ENCODE results near the gene ARID1A. TPM values are rescaled to one million over a fixed set of nuclear protein-coding genes. Genes with fewer than 3 reads are reported as not detected.
"Not testable (repeated sequence)": the region's sequence is repeated elsewhere in the genome, so short reads cannot be mapped to it uniquely, and the experiment has no call there.

The ARID1A gene
- total RNA-seq, 1 experiment from 2014 or later, result 45.5 TPM

DNA sequence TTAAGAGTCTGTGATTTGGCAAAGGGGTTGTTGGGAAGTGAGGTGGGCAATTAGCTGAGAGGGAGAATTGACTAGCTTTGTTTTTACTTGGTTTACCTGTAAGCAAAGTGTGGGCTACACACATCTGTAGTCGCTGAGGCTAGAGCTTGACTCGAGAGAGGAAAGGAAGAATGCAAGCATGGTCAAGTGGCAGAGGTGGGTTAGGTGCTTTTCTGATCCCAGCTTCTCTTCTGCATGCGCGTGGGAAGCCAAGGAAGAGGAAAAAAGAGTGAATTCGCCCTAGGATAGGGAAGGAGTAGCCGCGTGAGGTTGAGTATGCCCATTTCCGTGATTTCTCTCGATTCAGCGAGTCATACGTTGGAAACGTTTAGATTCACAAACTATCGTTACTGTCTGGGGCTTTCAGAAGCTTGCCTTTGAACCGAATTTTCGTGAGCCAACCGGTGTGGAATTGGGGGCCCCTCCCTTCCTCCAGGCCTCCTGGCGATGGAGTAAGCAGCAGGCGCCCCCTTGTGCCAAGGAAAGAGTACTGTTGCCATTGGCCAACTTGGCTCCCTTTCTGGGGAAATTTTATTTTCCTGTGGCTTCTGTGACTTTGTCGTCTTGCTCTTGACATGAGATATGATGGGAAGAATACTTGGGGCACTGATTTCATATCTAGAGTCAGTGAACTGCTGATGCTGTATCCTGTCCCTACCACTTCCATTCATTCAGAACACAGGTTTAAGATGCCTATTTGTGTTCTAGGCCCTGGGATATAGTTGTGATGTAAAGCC, 93.2 kb downstream of the ARID1A start:
- Histone ChIP-seq H3K27me3 (ENCODE audit: control insufficient read depth, insufficient read depth, low read length) (no peaks in the 10 kb centered on the region), H3K4me3 (ENCODE audit: insufficient read depth, low read depth, low read length) (peak overlapping the region; percentile 81), H3K36me3 (replicated peaks; ENCODE audit: control insufficient read depth, insufficient read depth, low read length) (peaks cover 2% of the 10 kb centered on the region)
- DNase-seq, result peak; percentile 92

DNA sequence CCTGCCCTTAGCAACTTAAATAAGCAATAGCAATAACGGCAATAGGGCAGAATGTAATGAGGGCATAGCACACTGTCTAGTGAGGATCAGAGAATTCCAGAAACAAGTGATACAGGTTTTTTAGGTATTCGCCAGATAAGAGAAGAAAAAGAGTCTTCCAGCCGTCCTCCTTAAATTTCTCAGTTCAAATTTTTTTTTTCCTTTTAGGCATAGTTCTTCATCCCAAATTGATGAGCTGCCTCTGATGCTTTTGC, 93.7 kb downstream of the ARID1A start:
- DNase-seq, result no peak
- no peak overlapping the region for H3K4me3 ChIP-seq (ENCODE audit: insufficient read depth, low read depth, low read length)
- no peaks in the 10 kb centered on the region for H3K27me3 ChIP-seq (ENCODE audit: control insufficient read depth, insufficient read depth, low read length)
- H3K36me3 ChIP-seq (replicated peaks; ENCODE audit: control insufficient read depth, insufficient read depth, low read length), result peaks cover 5% of the 10 kb centered on the region

DNA sequence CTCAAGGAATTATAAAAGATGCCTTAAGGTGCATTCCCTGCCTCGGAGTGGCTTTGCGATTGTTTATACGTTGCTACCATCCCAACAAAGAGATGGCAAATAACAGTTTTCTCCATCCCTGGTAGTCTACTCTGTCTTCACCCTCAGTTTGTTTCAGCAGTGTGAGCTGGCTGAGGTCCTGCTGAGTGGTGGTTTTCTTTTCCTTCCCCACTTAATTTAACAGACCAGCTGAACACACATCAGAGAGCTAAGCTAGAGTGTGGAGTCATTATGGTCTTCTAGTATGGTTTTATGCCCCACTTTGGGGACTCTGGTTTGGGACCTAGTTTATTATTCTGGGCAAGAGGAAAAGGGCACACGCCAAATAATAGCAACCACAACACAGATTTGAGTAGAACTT, 94.1 kb downstream of the ARID1A start:
- H3K36me3 ChIP-seq (replicated peaks; ENCODE audit: control insufficient read depth, insufficient read depth, low read length), result peaks cover 5% of the 10 kb centered on the region
- no peak for DNase-seq
- no peak overlapping the region for H3K4me3 ChIP-seq (ENCODE audit: insufficient read depth, low read depth, low read length)
- H3K27me3 ChIP-seq (ENCODE audit: control insufficient read depth, insufficient read depth, low read length), result no peaks in the 10 kb centered on the region

DNA sequence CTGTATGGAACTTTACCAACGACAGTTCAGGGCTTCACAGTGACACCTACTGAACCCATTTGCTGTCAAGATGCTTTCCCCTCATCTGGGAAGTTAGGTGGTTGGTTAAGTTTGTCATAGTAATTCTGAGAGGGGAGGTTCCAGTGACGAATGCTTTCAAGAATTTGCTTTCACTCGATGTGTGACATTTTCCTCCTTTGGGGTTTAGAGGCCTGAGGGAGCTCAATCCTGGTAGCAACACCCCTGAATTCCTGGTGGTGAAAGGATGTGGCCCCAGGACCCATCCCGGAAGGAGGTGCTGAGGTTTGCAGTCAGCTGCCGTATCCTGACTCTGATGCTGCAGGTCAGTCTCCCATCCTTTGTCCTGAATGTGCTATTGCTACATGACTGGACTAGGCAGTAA, 94.7 kb downstream of the ARID1A start:
- no peak overlapping the region for H3K4me3 ChIP-seq (ENCODE audit: insufficient read depth, low read depth, low read length)
- no peaks in the 10 kb centered on the region for H3K27me3 ChIP-seq (ENCODE audit: control insufficient read depth, insufficient read depth, low read length)
- H3K36me3 ChIP-seq (replicated peaks; ENCODE audit: control insufficient read depth, insufficient read depth, low read length), result peaks cover 5% of the 10 kb centered on the region
- no peak for DNase-seq

DNA sequence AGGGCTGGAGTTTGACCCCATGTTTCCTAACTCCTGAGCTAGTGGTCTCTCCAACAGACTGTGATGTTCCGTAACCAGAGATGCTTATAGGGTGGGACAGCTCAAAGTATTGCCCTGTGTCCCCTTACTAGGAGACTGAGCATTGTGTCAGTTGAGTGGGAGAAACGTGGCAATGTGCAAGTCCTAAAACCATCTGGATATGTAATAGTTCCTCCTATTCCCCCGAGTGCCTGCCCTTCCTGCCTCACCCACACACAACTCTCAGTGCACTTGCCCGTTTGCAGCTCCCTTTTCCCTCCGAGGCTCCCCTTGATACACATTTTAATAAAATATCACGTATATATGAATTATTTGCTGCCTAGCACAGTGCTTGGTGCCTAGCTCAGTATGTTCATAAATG, 95.3 kb downstream of the ARID1A start:
- Histone ChIP-seq H3K27me3 (ENCODE audit: control insufficient read depth, insufficient read depth, low read length) (no peaks in the 10 kb centered on the region), H3K4me3 (ENCODE audit: insufficient read depth, low read depth, low read length) (no peak overlapping the region), H3K36me3 (replicated peaks; ENCODE audit: control insufficient read depth, insufficient read depth, low read length) (peaks cover 5% of the 10 kb centered on the region)
- DNase-seq, result no peak

DNA sequence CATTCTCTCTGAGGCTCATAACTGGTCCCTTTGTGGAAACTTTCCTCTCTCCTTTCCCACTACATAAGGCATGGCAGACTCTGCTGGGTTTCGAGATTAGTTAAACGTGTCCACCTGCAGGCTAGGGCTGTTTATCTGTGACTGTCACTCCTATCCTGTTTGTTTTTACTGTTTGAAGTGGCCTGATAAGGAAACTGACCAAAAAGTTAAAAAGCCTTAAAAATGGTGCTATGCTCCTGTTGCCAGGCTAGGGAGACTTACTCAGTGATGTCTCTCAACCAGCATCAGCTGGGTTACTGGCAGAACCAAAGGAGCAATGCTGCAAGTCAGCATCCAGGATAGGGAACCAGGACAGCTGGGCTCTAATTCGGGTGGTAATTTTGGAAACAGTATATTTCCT, 95.8 kb downstream of the ARID1A start:
- no peak for DNase-seq
- H3K4me3 ChIP-seq (ENCODE audit: insufficient read depth, low read depth, low read length), result no peak overlapping the region

DNA sequence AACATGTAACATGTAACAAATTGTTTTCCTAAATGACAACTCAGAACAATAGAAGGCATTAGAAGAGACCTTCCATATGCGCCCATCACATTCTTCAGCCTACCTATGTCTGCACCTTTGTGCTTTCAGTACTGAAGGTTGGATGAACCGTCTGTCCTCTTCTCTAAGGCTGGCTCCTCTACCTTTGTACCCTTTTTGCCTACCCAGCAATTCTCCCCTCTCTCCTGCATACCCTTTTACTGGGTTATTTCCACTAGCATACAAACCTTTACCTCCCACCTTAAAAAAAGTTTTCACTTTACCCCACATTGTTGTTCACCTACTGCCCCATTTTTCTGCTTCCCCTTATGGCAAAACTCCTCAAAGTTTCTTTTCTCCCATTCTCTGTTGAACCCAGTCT, 97.1 kb downstream of the ARID1A start:
- no peak for DNase-seq
- peaks cover 5% of the 10 kb centered on the region for H3K36me3 ChIP-seq (replicated peaks; ENCODE audit: control insufficient read depth, insufficient read depth, low read length)
- H3K27me3 ChIP-seq (ENCODE audit: control insufficient read depth, insufficient read depth, low read length), result no peaks in the 10 kb centered on the region
- H3K4me3 ChIP-seq (ENCODE audit: insufficient read depth, low read depth, low read length), result no peak overlapping the region

More for the DNA sequence above, 95.8 kb downstream of the ARID1A start:
- Histone ChIP-seq H3K27me3 (ENCODE audit: control insufficient read depth, insufficient read depth, low read length) (no peaks in the 10 kb centered on the region), H3K36me3 (replicated peaks; ENCODE audit: control insufficient read depth, insufficient read depth, low read length) (peaks cover 5% of the 10 kb centered on the region)

DNA sequence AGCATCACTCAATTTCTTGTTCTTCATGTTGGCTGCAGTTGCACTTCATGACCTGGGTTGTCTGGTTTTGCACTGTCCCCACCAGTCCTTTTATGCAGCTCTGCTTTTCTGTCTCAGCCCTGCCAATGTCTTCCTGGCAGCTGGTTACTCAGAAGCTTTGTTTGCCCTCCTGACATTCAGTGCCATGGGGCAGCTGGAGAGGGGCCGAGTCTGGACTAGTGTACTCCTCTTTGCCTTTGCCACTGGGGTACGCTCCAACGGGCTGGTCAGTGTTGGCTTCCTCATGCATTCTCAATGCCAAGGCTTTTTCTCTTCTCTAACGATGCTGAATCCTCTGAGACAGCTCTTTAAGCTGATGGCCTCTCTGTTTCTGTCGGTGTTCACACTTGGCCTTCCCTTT, 98.6 kb downstream of the ARID1A start:
- Histone ChIP-seq H3K36me3 (replicated peaks; ENCODE audit: control insufficient read depth, insufficient read depth, low read length) (peaks cover 5% of the 10 kb centered on the region), H3K27me3 (ENCODE audit: control insufficient read depth, insufficient read depth, low read length) (no peaks in the 10 kb centered on the region), H3K4me3 (ENCODE audit: insufficient read depth, low read depth, low read length) (no peak overlapping the region)
- no peak for DNase-seq

DNA sequence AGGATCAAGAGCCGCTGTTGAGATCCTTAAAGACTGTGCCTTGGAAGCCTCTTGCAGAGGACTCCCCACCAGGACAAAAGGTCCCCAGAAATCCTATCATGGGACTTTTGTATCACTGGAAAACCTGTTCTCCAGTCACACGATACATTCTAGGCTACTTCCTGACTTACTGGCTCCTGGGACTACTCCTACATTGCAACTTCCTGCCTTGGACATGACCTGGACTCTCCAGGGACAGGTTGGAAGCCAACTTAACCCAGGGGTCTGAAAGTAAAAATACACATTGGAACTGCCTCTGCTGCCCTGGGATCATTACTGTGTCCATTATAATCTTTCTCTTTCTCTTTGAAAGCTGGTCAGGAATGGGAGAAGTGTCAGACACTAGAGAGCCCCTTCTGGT, 101.8 kb downstream of the ARID1A start:
- Histone ChIP-seq H3K36me3 (replicated peaks; ENCODE audit: control insufficient read depth, insufficient read depth, low read length) (peaks cover 4% of the 10 kb centered on the region), H3K4me3 (ENCODE audit: insufficient read depth, low read depth, low read length) (no peak overlapping the region), H3K27me3 (ENCODE audit: control insufficient read depth, insufficient read depth, low read length) (no peaks in the 10 kb centered on the region)
- no peak for DNase-seq

DNA sequence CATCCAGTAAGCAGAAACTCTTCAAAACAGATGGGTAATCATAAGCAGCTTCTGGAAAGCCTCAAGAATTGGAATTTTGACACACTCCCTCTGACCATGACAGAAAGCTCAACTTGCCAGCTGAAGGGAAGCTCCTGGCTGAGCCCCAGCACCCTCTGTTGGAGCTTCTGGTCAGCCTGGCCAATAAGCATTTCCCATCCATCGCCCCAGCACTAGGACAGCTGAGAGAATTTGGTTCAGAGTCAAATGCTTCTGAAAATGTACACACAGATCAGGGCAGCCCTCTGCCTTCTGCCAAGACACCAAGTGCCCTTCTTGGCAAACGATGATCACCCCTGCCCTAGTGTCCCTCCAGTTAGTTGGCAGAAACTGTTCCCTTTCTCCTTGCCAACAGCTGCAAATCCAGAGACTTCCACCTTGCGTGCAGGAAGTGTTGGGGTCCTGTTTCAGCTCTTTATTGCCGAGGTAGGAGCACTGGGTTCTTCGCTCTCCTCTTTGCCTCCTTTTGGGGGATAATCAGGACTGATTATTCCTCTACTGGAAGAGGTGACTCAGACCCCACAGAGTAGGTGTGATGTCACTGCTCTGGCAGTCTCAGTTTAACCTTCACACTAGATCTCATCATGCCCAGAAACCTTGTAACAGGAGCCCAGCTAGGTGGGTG, 103.8 kb downstream of the ARID1A start:
- H3K36me3 ChIP-seq (replicated peaks; ENCODE audit: control insufficient read depth, insufficient read depth, low read length), result no peaks in the 10 kb centered on the region
- H3K27me3 ChIP-seq (ENCODE audit: control insufficient read depth, insufficient read depth, low read length), result no peaks in the 10 kb centered on the region
- DNase-seq, result no peak
- H3K4me3 ChIP-seq (ENCODE audit: insufficient read depth, low read depth, low read length), result no peak overlapping the region

DNA sequence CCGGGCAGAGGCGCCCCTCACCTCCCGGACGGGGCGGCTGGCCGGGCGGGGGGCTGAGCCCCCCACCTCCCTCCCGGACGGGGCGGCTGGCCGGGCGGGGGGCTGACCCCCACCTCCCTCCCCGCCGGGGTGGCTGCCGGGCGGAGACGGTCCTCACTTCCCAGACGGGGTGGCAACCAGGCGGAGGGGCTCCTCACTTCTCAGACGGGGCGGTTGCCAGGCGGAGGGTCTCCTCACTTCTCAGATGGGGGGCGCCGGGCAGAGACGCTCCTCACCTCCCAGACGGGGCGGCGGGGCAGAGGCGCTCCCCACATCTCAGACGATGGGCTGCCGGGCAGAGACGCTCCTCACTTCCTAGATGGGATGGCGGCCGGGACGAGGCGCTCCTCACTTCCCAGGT, 108.1 kb downstream of the ARID1A start:
- not testable (repeated sequence) for H3K27me3 ChIP-seq (ENCODE audit: control insufficient read depth, insufficient read depth, low read length); H3K36me3 ChIP-seq (replicated peaks; ENCODE audit: control insufficient read depth, insufficient read depth, low read length); H3K4me3 ChIP-seq (ENCODE audit: insufficient read depth, low read depth, low read length); DNase-seq

DNA sequence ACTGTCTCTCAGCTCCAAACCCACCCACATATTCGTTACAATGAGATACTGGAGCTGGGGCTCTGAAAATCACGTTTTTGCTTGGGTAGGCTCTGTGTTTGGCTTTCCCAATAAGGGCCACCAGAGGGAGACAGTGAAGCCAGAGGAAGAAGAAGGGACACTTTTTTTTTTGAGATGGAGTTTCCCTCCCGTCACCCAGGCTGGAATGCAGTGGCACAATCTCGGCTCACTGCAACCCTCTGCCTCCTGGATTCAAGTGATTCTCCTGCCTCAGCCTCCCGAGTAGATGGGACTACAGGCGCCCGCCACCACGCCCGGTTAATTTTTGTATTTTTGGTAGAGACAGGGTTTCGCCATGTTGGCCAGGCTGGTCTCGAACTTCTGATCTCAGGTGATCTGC, 114.3 kb downstream of the ARID1A start:
- not testable (repeated sequence) for H3K4me3 ChIP-seq (ENCODE audit: insufficient read depth, low read depth, low read length); H3K36me3 ChIP-seq (replicated peaks; ENCODE audit: control insufficient read depth, insufficient read depth, low read length); H3K27me3 ChIP-seq (ENCODE audit: control insufficient read depth, insufficient read depth, low read length)
- peak; percentile 85 for DNase-seq

DNA sequence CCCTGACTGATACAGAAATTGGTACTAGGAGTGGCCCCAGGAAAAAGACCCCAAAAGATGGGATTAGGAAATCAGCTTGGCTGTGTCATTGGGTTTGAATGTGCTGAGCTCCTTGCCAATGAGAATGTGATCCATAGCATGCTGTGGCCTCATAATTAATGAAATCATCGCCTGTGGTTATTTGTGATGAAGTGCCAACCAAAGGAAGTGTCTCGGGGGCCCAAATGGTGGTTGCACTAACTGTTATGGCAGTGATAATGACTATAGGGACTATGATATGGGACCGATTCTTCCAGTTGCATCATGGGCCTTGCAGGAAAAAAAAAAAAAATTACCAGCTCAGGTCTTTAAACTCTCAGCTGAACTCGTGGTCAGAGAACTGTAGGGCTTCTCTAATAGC, 115.2 kb downstream of the ARID1A start:
- no peak for DNase-seq
- H3K4me3 ChIP-seq (ENCODE audit: insufficient read depth, low read depth, low read length), result no peak overlapping the region
- no peaks in the 10 kb centered on the region for H3K27me3 ChIP-seq (ENCODE audit: control insufficient read depth, insufficient read depth, low read length)
- H3K36me3 ChIP-seq (replicated peaks; ENCODE audit: control insufficient read depth, insufficient read depth, low read length), result no peaks in the 10 kb centered on the region

DNA sequence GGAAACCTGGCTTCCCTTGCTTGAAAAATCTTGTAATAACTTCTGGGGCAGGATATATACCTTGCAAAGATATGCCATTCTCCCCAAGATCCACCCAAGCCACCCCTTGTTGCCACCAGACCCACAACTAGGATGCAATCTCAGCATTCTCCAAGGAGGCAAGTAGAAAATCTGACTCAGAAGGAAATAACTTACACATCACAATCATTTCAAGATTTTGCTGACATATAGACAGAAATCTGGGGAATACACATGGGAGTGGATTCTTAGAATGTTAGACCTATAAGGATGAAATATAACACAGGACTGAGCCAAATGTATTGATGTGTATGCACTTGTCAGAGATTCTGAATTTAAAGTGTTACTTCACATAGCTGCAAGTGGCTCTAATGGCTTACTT, 115.9 kb downstream of the ARID1A start:
- H3K27me3 ChIP-seq (ENCODE audit: control insufficient read depth, insufficient read depth, low read length), result no peaks in the 10 kb centered on the region
- no peak overlapping the region for H3K4me3 ChIP-seq (ENCODE audit: insufficient read depth, low read depth, low read length)
- H3K36me3 ChIP-seq (replicated peaks; ENCODE audit: control insufficient read depth, insufficient read depth, low read length), result no peaks in the 10 kb centered on the region
- DNase-seq, result no peak

DNA sequence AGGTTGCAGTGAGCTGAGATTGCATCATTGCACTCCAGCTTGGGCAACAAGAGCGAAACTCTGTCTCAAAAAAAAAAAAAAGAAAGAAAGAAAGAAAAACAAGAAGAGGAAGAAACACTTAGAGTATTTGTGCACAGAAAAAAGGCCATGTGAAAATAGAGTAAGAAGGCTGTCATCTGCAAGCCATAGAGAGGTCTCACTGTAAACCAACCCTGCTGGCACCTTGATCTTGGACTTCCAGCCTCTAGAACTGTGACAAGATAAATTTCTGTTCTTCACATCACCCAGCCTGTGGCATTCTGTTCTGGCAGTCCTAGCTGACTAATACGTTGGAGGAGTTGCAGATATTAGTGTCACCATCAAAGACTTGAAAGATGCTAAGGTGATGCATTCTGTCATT, 118.6 kb downstream of the ARID1A start:
- Histone ChIP-seq H3K4me3 (ENCODE audit: insufficient read depth, low read depth, low read length) (no peak overlapping the region), H3K36me3 (replicated peaks; ENCODE audit: control insufficient read depth, insufficient read depth, low read length) (no peaks in the 10 kb centered on the region), H3K27me3 (ENCODE audit: control insufficient read depth, insufficient read depth, low read length) (no peaks in the 10 kb centered on the region)
- no peak for DNase-seq

DNA sequence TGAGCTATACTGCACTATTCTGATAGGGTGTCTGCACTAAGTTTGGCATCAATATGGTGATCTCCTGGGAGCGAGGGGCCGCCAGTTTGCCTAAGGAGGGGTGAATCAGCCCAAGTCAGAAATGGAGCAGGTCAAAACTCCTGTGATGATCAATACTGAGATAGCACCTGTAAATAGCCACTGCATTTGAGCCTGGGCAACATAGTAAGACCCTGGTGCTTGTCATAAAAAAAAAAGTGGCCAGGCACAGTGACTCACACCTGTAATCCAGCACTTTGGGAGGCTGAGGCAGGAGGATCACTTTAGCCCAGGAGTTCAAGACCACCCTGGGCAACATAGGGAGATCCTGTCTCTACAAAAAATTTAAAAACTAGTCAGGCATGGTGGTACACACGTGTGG, 119.1 kb downstream of the ARID1A start:
- DNase-seq, result no peak
- Histone ChIP-seq H3K36me3 (replicated peaks; ENCODE audit: control insufficient read depth, insufficient read depth, low read length) (no peaks in the 10 kb centered on the region), H3K27me3 (ENCODE audit: control insufficient read depth, insufficient read depth, low read length) (no peaks in the 10 kb centered on the region), H3K4me3 (ENCODE audit: insufficient read depth, low read depth, low read length) (no peak overlapping the region)

Data from H7 (cell line).